H1 (cell line): ENCODE results near the gene SZT2.

ENCODE experiments used
- CBX8 ChIP-seq: fragments of 300-800, 300-1000 bp; sonication (generic); IDR thresholded peaks from 2 replicates; pipeline ENCODE4 v1.7.1; 2016; ENCODE audit warnings: low read depth, low read length, borderline replicate concordance
- CHD1 ChIP-seq: IDR thresholded peaks from 2 replicates; pipeline ENCODE4 v1.6.1; 2012; ENCODE audit warnings: low read depth, low read length, improper control_type of control experiment
- CTCF ChIP-seq, 3 experiments: IDR thresholded peaks; 1 replicate in 2 of 3; 2 replicates in 1 of 3; pipeline versions ENCODE4 v1.5.1 to v1.6.1; 2011; ENCODE audit warnings: low read length in 3 of 3, mild to moderate bottlenecking in 3 of 3, inconsistent platforms in 2 of 3, low read depth in 1 of 3, moderate library complexity in 1 of 3; ENCODE audit not compliant: insufficient read depth in 1 of 3; ENCODE audit errors: control extremely low read depth in 1 of 3
- EP300 ChIP-seq, 2 experiments: IDR thresholded peaks; 1 replicate in 1 of 2; 2 replicates in 1 of 2; pipeline ENCODE4 v1.6.1; 2011 to 2012; ENCODE audit warnings: low read depth in 2 of 2, low read length in 2 of 2, mild to moderate bottlenecking in 2 of 2, borderline replicate concordance in 1 of 2, inconsistent platforms in 1 of 2, moderate library complexity in 1 of 2
- HDAC6 ChIP-seq: IDR thresholded peaks from one replicate; pipeline ENCODE4 v1.7.1; 2012; ENCODE audit warnings: low read depth, mild to moderate bottlenecking, inconsistent platforms, low read length, moderate library complexity
- MAX ChIP-seq: IDR thresholded peaks from 2 replicates; pipeline ENCODE4 v1.6.1; 2012; ENCODE audit warnings: inconsistent platforms
- NRF1 ChIP-seq: IDR thresholded peaks from 2 replicates; pipeline ENCODE4 v1.6.1; 2011; ENCODE audit warnings: mild to moderate bottlenecking, low read depth, low read length, improper control_type of control experiment
- POLR2A ChIP-seq, 2 experiments: IDR thresholded peaks; 1 replicate in 1 of 2; 2 replicates in 1 of 2; pipeline ENCODE4 v1.6.1; 2011; ENCODE audit warnings: low read depth in 2 of 2, low read length in 2 of 2, mild to moderate bottlenecking in 2 of 2; ENCODE audit errors: control extremely low read depth in 1 of 2
- POLR2AphosphoS5 ChIP-seq: IDR thresholded peaks from 2 replicates; pipeline ENCODE4 v1.6.1; 2011; ENCODE audit warnings: low read depth, low read length
- RAD21 ChIP-seq, 2 experiments: IDR thresholded peaks in 1 of 2; conservative IDR thresholded peaks in 1 of 2; 2 replicates each; pipeline ENCODE4 v1.6.1; 2011; ENCODE audit warnings: low read depth in 2 of 2, low read length in 2 of 2, improper control_type of control experiment in 1 of 2, inconsistent platforms in 1 of 2, mild to moderate bottlenecking in 1 of 2, moderate library complexity in 1 of 2
- RBBP5 ChIP-seq: IDR thresholded peaks from 2 replicates; pipeline ENCODE4 v1.7.1; 2012; ENCODE audit warnings: low read depth, mild to moderate bottlenecking, inconsistent platforms, low read length, moderate library complexity, borderline replicate concordance
- SP1 ChIP-seq: IDR thresholded peaks from 2 replicates; pipeline ENCODE4 v1.6.1; 2011; ENCODE audit warnings: low read depth, low read length
- SP4 ChIP-seq: IDR thresholded peaks from 2 replicates; pipeline ENCODE4 v1.6.1; 2012; ENCODE audit warnings: low read length, inconsistent platforms
- TF ChIP-seq, protein P1 (sequence below): IDR thresholded peaks from 2 replicates; pipeline ENCODE4 v1.6.1; 2011; ENCODE audit warnings: low read depth, mild to moderate bottlenecking, low read length; ENCODE audit not compliant: insufficient read depth

DNA sequence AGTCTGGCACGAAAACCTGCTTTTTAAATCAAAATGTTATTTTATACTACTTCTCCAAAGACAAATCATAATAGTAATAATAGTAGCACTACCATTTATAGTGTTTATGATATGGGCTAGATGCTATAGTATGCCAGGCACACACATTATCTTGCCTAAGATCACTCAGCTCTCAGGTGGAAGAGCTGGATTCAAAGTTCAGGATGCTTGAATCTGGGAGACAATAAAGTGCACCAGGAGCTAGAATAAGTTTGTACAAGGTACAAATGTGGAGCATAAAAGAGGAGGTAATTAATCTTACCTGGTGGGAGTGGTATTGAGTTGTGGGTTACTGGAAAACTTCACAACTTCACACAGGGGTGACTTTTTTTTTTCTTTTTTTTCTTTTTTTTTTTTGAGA is 11.9 kb upstream of the SZT2 start:
- TF ChIP-seq POLR2A (IDR thresholded peaks at IDR 0.05; ENCODE audit: control extremely low read depth in 1 of 2, low read depth in 2 of 2, low read length in 2 of 2) = no peak
- TF ChIP-seq CTCF (IDR thresholded peaks at IDR 0.05; ENCODE audit: control extremely low read depth in 1 of 3, insufficient read depth in 1 of 3, low read depth in 1 of 3, low read length in 3 of 3) = no peak
- TF ChIP-seq, protein P1, sequence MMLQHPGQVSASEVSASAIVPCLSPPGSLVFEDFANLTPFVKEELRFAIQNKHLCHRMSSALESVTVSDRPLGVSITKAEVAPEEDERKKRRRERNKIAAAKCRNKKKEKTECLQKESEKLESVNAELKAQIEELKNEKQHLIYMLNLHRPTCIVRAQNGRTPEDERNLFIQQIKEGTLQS = no peak
- TF ChIP-seq SP1 = no peak
- TF ChIP-seq EP300 (IDR thresholded peaks at IDR 0.05; ENCODE audit: borderline replicate concordance in 1 of 2, low read depth in 2 of 2, low read length in 2 of 2) = no peak
- TF ChIP-seq SP4 = no peak
- TF ChIP-seq POLR2AphosphoS5 = no peak
- TF ChIP-seq CHD1 = no peak
- no peak for TF ChIP-seq HDAC6
- no peak for TF ChIP-seq CBX8
- no peak for TF ChIP-seq RAD21 (IDR thresholded peaks at IDR 0.05 in 1 of 2, conservative IDR thresholded peaks at IDR 0.05 in 1 of 2; ENCODE audit: low read depth in 2 of 2, low read length in 2 of 2)
- no peak for TF ChIP-seq MAX
- no peak for TF ChIP-seq RBBP5
- no peak for TF ChIP-seq NRF1
